ENCODE results near the gene COQ8A.
"Not testable (repeated sequence)": the region's sequence is repeated elsewhere in the genome, so short reads cannot be mapped to it uniquely, and the experiment has no call there.

Gene COQ8A

GRCh38 chr1:226985239-226985838 lies 45.2 kb downstream of the COQ8A start:
- peak; percentile 40 for DNase-seq (ENCODE audit: low spot score)

GRCh38 chr1:226985839-226986463 lies 45.9 kb downstream of the COQ8A start:
- DNase-seq (ENCODE audit: low spot score): peak; percentile 45

GRCh38 chr1:226986496-226987178 lies 46.5 kb downstream of the COQ8A start:
- DNase-seq (ENCODE audit: low spot score): no peak

GRCh38 chr1:226987179-226987536 lies 47.1 kb downstream of the COQ8A start:
- DNase-seq (ENCODE audit: low spot score): no peak

- peak; percentile 39 for DNase-seq (ENCODE audit: low spot score)
Measured at GRCh38 chr1:226987623-226988333, 47.7 kb downstream of the COQ8A start.

GRCh38 chr1:226988334-226988666 lies 48.2 kb downstream of the COQ8A start:
- DNase-seq (ENCODE audit: low spot score): peak; percentile 49

GRCh38 chr1:226989085-226989920 lies 49.2 kb downstream of the COQ8A start:
- no peak for DNase-seq (ENCODE audit: low spot score)

- no peak for DNase-seq (ENCODE audit: low spot score)
Measured at GRCh38 chr1:226990133-226990716, 50.1 kb downstream of the COQ8A start.

GRCh38 chr1:226991920-226992319 lies 51.8 kb downstream of the COQ8A start:
- DNase-seq (ENCODE audit: low spot score): no peak

- DNase-seq (ENCODE audit: low spot score): peak; percentile 64
Measured at GRCh38 chr1:226993814-226994585, 53.9 kb downstream of the COQ8A start.

- peak; percentile 41 for DNase-seq (ENCODE audit: low spot score)
Measured at GRCh38 chr1:226994586-226995364, 54.7 kb downstream of the COQ8A start.

- DNase-seq (ENCODE audit: low spot score): peak; percentile 48
Measured at GRCh38 chr1:226995365-226996332, 55.6 kb downstream of the COQ8A start.

- not testable (repeated sequence) for DNase-seq (ENCODE audit: low spot score)
Measured at GRCh38 chr1:226999579-226999978, 59.5 kb downstream of the COQ8A start.

- no peak for DNase-seq (ENCODE audit: low spot score)
Measured at GRCh38 chr1:227002531-227003049, 62.5 kb downstream of the COQ8A start.

- no peak for DNase-seq (ENCODE audit: low spot score)
Measured at GRCh38 chr1:227003165-227003564, 63.1 kb downstream of the COQ8A start.

GRCh38 chr1:227004796-227005195 lies 64.7 kb downstream of the COQ8A start:
- DNase-seq (ENCODE audit: low spot score): no peak

- no peak for DNase-seq (ENCODE audit: low spot score)
Measured at GRCh38 chr1:227006226-227006796, 66.2 kb downstream of the COQ8A start.

GRCh38 chr1:227009937-227010336 lies 69.8 kb downstream of the COQ8A start:
- DNase-seq (ENCODE audit: low spot score): no peak

Measured in ecto neural progenitor cell (in vitro differentiated cells).